ENCODE data around the gene MAP3K10. TPM values are rescaled to one million over a fixed set of nuclear protein-coding genes. Genes with fewer than 3 reads are reported as not detected.
A peak's percentile ranks its signal among the peaks of the same experiment; 100 is the strongest.

MAP3K10 gene
- total RNA-seq, 1 experiment from 2014 or later: 11.8 TPM

GRCh38 chr19:40247735-40248262 is 56.6 kb downstream of the MAP3K10 start:
- ChIA-PET CTCF (no interaction called here), POLR2A (no interaction called here)
- no peaks in the 10 kb centered on the region for H3K27me3 Mint-ChIP-seq (ENCODE audit: insufficient read depth, unreplicated experiment)
- no peak overlapping the region for H3K27ac Mint-ChIP-seq (ENCODE audit: unreplicated experiment)
- Histone ChIP-seq H3K36me3 (ENCODE audit: control insufficient read depth, insufficient read depth, low read length) (no peaks in the 10 kb centered on the region), H3K4me3 (ENCODE audit: low read depth, low read length) (no peak overlapping the region), H3K27me3 (replicated peaks; ENCODE audit: control insufficient read depth, insufficient read depth, low read length) (no peaks in the 10 kb centered on the region), H3K4me1 (0 out of 2 replicates have a peak, but pooled peaks cover 3% of the 10 kb centered on the region), H3K9me3 (no peaks in the 10 kb centered on the region)
- H3K4me1 Mint-ChIP-seq (ENCODE audit: low read depth, unreplicated experiment): peaks cover 5% of the 10 kb centered on the region
- BruUV-seq (replicated peaks): no TSS peak
- H3K36me3 Mint-ChIP-seq (ENCODE audit: insufficient read depth, unreplicated experiment): peaks cover 26% of the 10 kb centered on the region
- DNase-seq: no peak
- intact Hi-C loops (cut with micrococcal nuclease; ENCODE audit: unreplicated experiment): no loop called here
- no peak overlapping the region for H3K4me3 Mint-ChIP-seq (ENCODE audit: unreplicated experiment)
- no peaks in the 10 kb centered on the region for H3K9me3 Mint-ChIP-seq (ENCODE audit: unreplicated experiment)
- TF ChIP-seq CTCF (IDR thresholded peaks at IDR 0.05; ENCODE audit: insufficient read depth in 1 of 2, low read depth in 1 of 2, low read length in 1 of 2, severe bottlenecking in 1 of 2, unreplicated experiment in 1 of 2): no peak

- H3K4me1 ChIP-seq: 0 out of 2 replicates have a peak, but pooled peaks cover 3% of the 10 kb centered on the region
- no TSS peak for BruUV-seq (replicated peaks)
- H3K4me3 ChIP-seq (ENCODE audit: low read depth, low read length): no peak overlapping the region
- no peak for DNase-seq
- CTCF ChIA-PET: no interaction called here
- no peak overlapping the region for H3K27ac Mint-ChIP-seq (ENCODE audit: unreplicated experiment)
- no peaks in the 10 kb centered on the region for H3K27me3 Mint-ChIP-seq (ENCODE audit: insufficient read depth, unreplicated experiment)
- no peak overlapping the region for H3K4me3 Mint-ChIP-seq (ENCODE audit: unreplicated experiment)
- H3K9me3 ChIP-seq: no peaks in the 10 kb centered on the region
- no peak for TF ChIP-seq CTCF (IDR thresholded peaks at IDR 0.05; ENCODE audit: insufficient read depth in 1 of 2, low read depth in 1 of 2, low read length in 1 of 2, severe bottlenecking in 1 of 2, unreplicated experiment in 1 of 2)
- no peaks in the 10 kb centered on the region for H3K27me3 ChIP-seq (replicated peaks; ENCODE audit: control insufficient read depth, insufficient read depth, low read length)
- H3K36me3 ChIP-seq (ENCODE audit: control insufficient read depth, insufficient read depth, low read length): no peaks in the 10 kb centered on the region
- H3K36me3 Mint-ChIP-seq (ENCODE audit: insufficient read depth, unreplicated experiment): peaks cover 36% of the 10 kb centered on the region
- POLR2A ChIA-PET: no interaction called here
- H3K4me1 Mint-ChIP-seq (ENCODE audit: low read depth, unreplicated experiment): peaks cover 5% of the 10 kb centered on the region
- intact Hi-C loops (cut with micrococcal nuclease; ENCODE audit: unreplicated experiment): no loop called here
- H3K9me3 Mint-ChIP-seq (ENCODE audit: unreplicated experiment): no peaks in the 10 kb centered on the region
Measured at GRCh38 chr19:40249201-40249600, 58.0 kb downstream of the MAP3K10 start.

- Mint-ChIP-seq H3K36me3 (ENCODE audit: insufficient read depth, unreplicated experiment) (peaks cover 36% of the 10 kb centered on the region), H3K27ac (ENCODE audit: unreplicated experiment) (peak overlapping the region; percentile 67), H3K27me3 (ENCODE audit: insufficient read depth, unreplicated experiment) (no peaks in the 10 kb centered on the region), H3K4me3 (ENCODE audit: unreplicated experiment) (no peak overlapping the region), H3K9me3 (ENCODE audit: unreplicated experiment) (no peaks in the 10 kb centered on the region), H3K4me1 (ENCODE audit: low read depth, unreplicated experiment) (peaks cover 5% of the 10 kb centered on the region)
- ChIA-PET POLR2A (no interaction called here), CTCF (no interaction called here)
- H3K4me1 ChIP-seq: 0 out of 2 replicates have a peak, but pooled peaks cover 3% of the 10 kb centered on the region
- H3K9me3 ChIP-seq: no peaks in the 10 kb centered on the region
- no TSS peak for BruUV-seq (replicated peaks)
- intact Hi-C loops (cut with micrococcal nuclease; ENCODE audit: unreplicated experiment): no loop called here
- DNase-seq: no peak
- H3K4me3 ChIP-seq (ENCODE audit: low read depth, low read length): no peak overlapping the region
- no peaks in the 10 kb centered on the region for H3K27me3 ChIP-seq (replicated peaks; ENCODE audit: control insufficient read depth, insufficient read depth, low read length)
- no peaks in the 10 kb centered on the region for H3K36me3 ChIP-seq (ENCODE audit: control insufficient read depth, insufficient read depth, low read length)
- TF ChIP-seq CTCF (IDR thresholded peaks at IDR 0.05; ENCODE audit: insufficient read depth in 1 of 2, low read depth in 1 of 2, low read length in 1 of 2, severe bottlenecking in 1 of 2, unreplicated experiment in 1 of 2): no peak
Measured at GRCh38 chr19:40249781-40250180, 58.6 kb downstream of the MAP3K10 start.

Data from Caco-2 (cell line).